ENCODE measurements around the gene LRRC37A3. TPM values are rescaled to one million over a fixed set of nuclear protein-coding genes. Genes with fewer than 3 reads are reported as not detected.
"Not testable (repeated sequence)": the region's sequence is repeated elsewhere in the genome, so short reads cannot be mapped to it uniquely, and the experiment has no call there.

The LRRC37A3 gene
- total RNA-seq, 1 experiment from 2014 or later = 9.8 TPM

DNA sequence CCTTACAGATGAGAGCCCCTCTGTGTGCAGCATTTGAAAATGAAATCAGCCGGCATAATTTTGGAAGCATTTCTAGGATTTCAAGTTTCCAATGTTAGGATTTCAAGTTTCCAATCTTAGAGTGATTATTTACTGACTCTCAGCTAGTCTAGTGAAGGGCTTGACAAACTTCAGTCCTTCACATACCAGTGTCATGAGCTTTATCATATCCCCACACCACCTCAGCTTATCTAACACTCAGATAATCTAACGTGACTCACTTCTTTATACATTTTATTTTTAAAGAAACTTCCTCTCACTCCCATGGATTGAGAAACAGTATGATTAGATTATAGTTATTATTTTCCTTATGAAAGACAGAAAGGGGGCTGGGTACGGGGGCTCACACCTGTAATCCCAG lies 9.4 kb upstream of the LRRC37A3 start:
- H3K79me2 ChIP-seq (ENCODE audit: low read depth); H3K4me3 ChIP-seq; H2AFZ ChIP-seq; BruUV-seq (replicated peaks); H3K9me2 ChIP-seq (ENCODE audit: insufficient read depth); H3K36me3 ChIP-seq (ENCODE audit: low read depth); CTCF ChIA-PET; H3K9me3 ChIP-seq (ENCODE audit: insufficient read depth, low read depth); H3K27me3 ChIP-seq (ENCODE audit: insufficient read depth, low read depth); H4K20me1 ChIP-seq (ENCODE audit: insufficient read depth): not testable (repeated sequence)
- intact Hi-C loops (cut with micrococcal nuclease; ENCODE audit: unreplicated experiment) = loop anchor here (10.0 kb wide), 1 partner anchor 176 kb away; no protein-coding TSS in a partner anchor
- Histone ChIP-seq H3K4me1 (replicated peaks; ENCODE audit: insufficient read depth) (peaks cover 44% of the 10 kb centered on the region), H3K27ac (peak overlapping the region; percentile 77), H3K4me2 (peak overlapping the region; percentile 44; the same call in 1 of the 2 replicates), H3F3A (ENCODE audit: insufficient read depth, low read depth) (peaks cover 39% of the 10 kb centered on the region)
- POLR2A ChIA-PET (ENCODE audit: unreplicated experiment) = interaction anchor here (0.6 to 0.7 kb wide), 2 partner anchors 168 to 601 kb away, joined by 3 read pairs; no protein-coding TSS in a partner anchor
- DNase-seq = peak in 1 of 2 experiments; percentile 50

DNA sequence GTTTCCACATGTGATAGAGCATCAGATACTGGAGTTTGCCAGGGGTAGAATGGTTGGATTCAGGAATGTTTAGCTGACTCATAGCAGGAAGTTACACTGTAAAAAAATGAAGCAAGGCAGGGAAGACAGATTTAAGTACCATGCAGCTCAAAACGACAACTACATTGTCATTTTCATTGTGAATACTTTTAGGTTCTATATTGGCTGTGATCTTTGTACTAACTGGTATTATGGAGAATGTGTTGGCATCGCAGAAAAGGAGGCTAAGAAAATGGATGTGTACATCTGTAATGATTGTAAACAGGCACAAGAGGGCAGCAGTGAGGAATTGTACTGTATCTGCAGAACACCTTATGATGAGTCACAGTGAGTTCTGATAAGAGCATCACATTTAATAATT lies 8.2 kb upstream of the LRRC37A3 start:
- POLR2A ChIA-PET (ENCODE audit: unreplicated experiment) = not testable (repeated sequence)
- H3K27ac ChIP-seq = peak overlapping the region; percentile 77
- intact Hi-C loops (cut with micrococcal nuclease; ENCODE audit: unreplicated experiment) = loop anchor here (10.0 kb wide), 1 partner anchor 177 kb away; no protein-coding TSS in a partner anchor

DNA sequence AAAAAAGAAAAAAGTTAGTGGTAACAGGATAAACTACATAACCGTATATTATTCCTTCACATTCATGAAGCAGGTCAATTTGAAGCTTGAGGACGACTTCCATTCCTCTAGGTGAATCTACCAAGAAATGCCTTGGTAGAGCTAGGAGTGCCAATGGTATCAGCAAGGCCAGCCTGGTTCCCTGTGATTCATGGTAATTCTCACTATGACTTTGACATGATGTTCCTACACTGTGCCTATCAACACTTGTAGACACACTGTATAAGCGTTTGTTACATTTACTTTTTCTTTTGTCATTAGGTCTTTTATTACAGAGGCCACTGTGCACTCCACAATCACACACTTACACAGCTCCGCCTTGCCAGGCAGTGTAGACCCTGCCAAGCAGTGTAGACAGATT lies 7.2 kb upstream of the LRRC37A3 start:
- H3K9me2 ChIP-seq (ENCODE audit: insufficient read depth); H3K4me2 ChIP-seq; H4K20me1 ChIP-seq (ENCODE audit: insufficient read depth); H3K36me3 ChIP-seq (ENCODE audit: low read depth); H3K27me3 ChIP-seq (ENCODE audit: insufficient read depth, low read depth); BruUV-seq (replicated peaks); H3K9me3 ChIP-seq (ENCODE audit: insufficient read depth, low read depth); DNase-seq; H3K4me3 ChIP-seq; H3K79me2 ChIP-seq (ENCODE audit: low read depth); H2AFZ ChIP-seq; POLR2A ChIA-PET (ENCODE audit: unreplicated experiment): not testable (repeated sequence)
- intact Hi-C loops (cut with micrococcal nuclease; ENCODE audit: unreplicated experiment) = loop anchor here (10.0 kb wide), 1 partner anchor 178 kb away; no protein-coding TSS in a partner anchor
- Histone ChIP-seq H3K4me1 (replicated peaks; ENCODE audit: insufficient read depth) (peaks cover 44% of the 10 kb centered on the region), H3F3A (ENCODE audit: insufficient read depth, low read depth) (peaks cover 42% of the 10 kb centered on the region), H3K27ac (peak overlapping the region; percentile 77)
- CTCF ChIA-PET = interaction anchor here (0.6 kb wide), 1 partner anchor 57 kb away, joined by 12 read pairs; no protein-coding TSS in a partner anchor

More for the DNA sequence above, 8.2 kb upstream of the LRRC37A3 start:
- not testable (repeated sequence) for H3K9me2 ChIP-seq (ENCODE audit: insufficient read depth); H3K4me3 ChIP-seq; BruUV-seq (replicated peaks); H3K9me3 ChIP-seq (ENCODE audit: insufficient read depth, low read depth); H3K79me2 ChIP-seq (ENCODE audit: low read depth); H4K20me1 ChIP-seq (ENCODE audit: insufficient read depth); H3K36me3 ChIP-seq (ENCODE audit: low read depth); H3K27me3 ChIP-seq (ENCODE audit: insufficient read depth, low read depth)
- peaks cover 39% of the 10 kb centered on the region for H3F3A ChIP-seq (ENCODE audit: insufficient read depth, low read depth)
- peak; percentile 96 for TF ChIP-seq CTCF (conservative IDR thresholded peaks at IDR 0.05)
- DNase-seq = peak; percentile 47 to 74
- CTCF ChIA-PET = interaction anchor here (0.6 to 0.7 kb wide), 2 partner anchors 8 to 1071 kb away, joined by 3 to 9 read pairs; partner anchors contain the start of gene LRRC37A3
- H3K4me2 ChIP-seq = peak overlapping the region; percentile 58
- H3K4me1 ChIP-seq (replicated peaks; ENCODE audit: insufficient read depth) = peaks cover 44% of the 10 kb centered on the region
- H2AFZ ChIP-seq = 0 out of 2 replicates have a peak overlapping the region, but pooled peaks have one; percentile 17

DNA sequence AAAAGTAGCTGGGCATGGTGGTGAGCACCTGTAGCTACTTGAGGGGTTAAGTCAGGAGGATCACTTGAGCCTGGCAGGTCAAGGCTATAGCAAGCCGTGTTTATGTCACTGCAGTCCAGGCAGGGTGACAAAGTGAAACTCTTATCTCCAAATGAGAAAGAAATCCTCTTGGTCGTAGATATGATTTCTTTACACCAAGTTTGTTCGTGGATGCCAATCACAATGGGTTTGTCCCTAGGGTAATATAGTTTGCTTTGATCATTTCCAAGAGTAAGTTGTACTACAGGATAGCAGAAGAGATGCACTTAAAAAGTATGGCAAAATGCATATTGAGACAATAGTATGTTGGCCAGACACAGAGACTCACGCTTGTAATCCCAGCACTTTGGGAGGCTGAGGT lies 6.0 kb upstream of the LRRC37A3 start:
- H3K9me2 ChIP-seq (ENCODE audit: insufficient read depth); POLR2A ChIA-PET (ENCODE audit: unreplicated experiment); BruUV-seq (replicated peaks); H3K36me3 ChIP-seq (ENCODE audit: low read depth); CTCF ChIA-PET; H3K27me3 ChIP-seq (ENCODE audit: insufficient read depth, low read depth); H3K27ac ChIP-seq; H2AFZ ChIP-seq; H3K4me3 ChIP-seq; H3K9me3 ChIP-seq (ENCODE audit: insufficient read depth, low read depth); H3K79me2 ChIP-seq (ENCODE audit: low read depth); DNase-seq; H3K4me2 ChIP-seq; H4K20me1 ChIP-seq (ENCODE audit: insufficient read depth): not testable (repeated sequence)
- H3F3A ChIP-seq (ENCODE audit: insufficient read depth, low read depth) = peaks cover 37% of the 10 kb centered on the region
- intact Hi-C loops (cut with micrococcal nuclease; ENCODE audit: unreplicated experiment) = loop anchor here (10.0 kb wide), 1 partner anchor 180 kb away; no protein-coding TSS in a partner anchor
- peaks cover 40% of the 10 kb centered on the region for H3K4me1 ChIP-seq (replicated peaks; ENCODE audit: insufficient read depth)

GRCh38 chr17:64923051-64923568 lies 3.8 kb upstream of the LRRC37A3 start:
- H3F3A ChIP-seq (ENCODE audit: insufficient read depth, low read depth) = peaks cover 20% of the 10 kb centered on the region

More at GRCh38 chr17:64923051-64923568, 3.8 kb upstream of the LRRC37A3 start:
- H3K9me3 ChIP-seq (ENCODE audit: insufficient read depth, low read depth); H2AFZ ChIP-seq; DNase-seq; H3K27me3 ChIP-seq (ENCODE audit: insufficient read depth, low read depth); H3K4me2 ChIP-seq; BruUV-seq (replicated peaks); H3K4me3 ChIP-seq; H3K36me3 ChIP-seq (ENCODE audit: low read depth); H3K9me2 ChIP-seq (ENCODE audit: insufficient read depth); H3K79me2 ChIP-seq (ENCODE audit: low read depth); CTCF ChIA-PET; H3K27ac ChIP-seq; H4K20me1 ChIP-seq (ENCODE audit: insufficient read depth): not testable (repeated sequence)
- intact Hi-C loops (cut with micrococcal nuclease; ENCODE audit: unreplicated experiment) = loop anchor here (10.0 kb wide), 1 partner anchor 182 kb away; no protein-coding TSS in a partner anchor
- peaks cover 23% of the 10 kb centered on the region for H3K4me1 ChIP-seq (replicated peaks; ENCODE audit: insufficient read depth)
- POLR2A ChIA-PET (ENCODE audit: unreplicated experiment) = interaction anchor here (0.5 kb wide), 1 partner anchor 39 kb away, joined by 3 read pairs; no protein-coding TSS in a partner anchor

Data from PC-9 (cell line).